SK-N-MC (cell line): Measurements from ENCODE around the gene ATP5F1C.
A peak's percentile ranks its signal among the peaks of the same experiment; 100 is the strongest.

Experiments used
- DNase-seq: peaks from one replicate; pipeline ENCODE4 v3.0.0-alpha.2; 2011; ENCODE audit warnings: low read depth, low spot score
- H3K27ac ChIP-seq: fragments of 200-600 bp; sonication (generic); 2 replicates; pipeline ENCODE4 v1.5.1; 2016; ENCODE audit warnings: mixed run types
- H3K36me3 ChIP-seq: fragments of 200-600 bp; sonication (generic); 2 replicates; pipeline ENCODE4 v1.6.1; 2017; ENCODE audit warnings: antibody characterized with exemption, low read length, mixed read lengths; ENCODE audit not compliant: insufficient read depth
- H3K4me3 ChIP-seq: fragments of 200-600 bp; sonication (generic); 2 replicates; pipeline ENCODE4 v1.5.1; 2016
- H3K9ac ChIP-seq: fragments of 200-600 bp; sonication (generic); 2 replicates; pipeline ENCODE4 v1.8.0; 2017; ENCODE audit warnings: mixed run types, mixed read lengths; ENCODE audit not compliant: insufficient read length
- H3K9me3 ChIP-seq: fragments of 200-600 bp; sonication (generic); 2 replicates; pipeline ENCODE4 v1.6.1; 2017; ENCODE audit warnings: low read depth, mild to moderate bottlenecking, antibody characterized with exemption, low read length, moderate library complexity, mixed read lengths
- EZH2 ChIP-seq: fragments of 200-600 bp; sonication (generic); IDR thresholded peaks from one replicate; pipeline ENCODE4 v1.6.1; 2017; ENCODE audit warnings: antibody characterized with exemption
- FOXP2 ChIP-seq: optimal IDR thresholded peaks from 2 replicates; pipeline ENCODE3; 2011; ENCODE audit warnings: mild to moderate bottlenecking, moderate library complexity; ENCODE audit not compliant: insufficient read depth; ENCODE audit errors: extremely low read length, control extremely low read depth
- POLR2AphosphoS5 ChIP-seq: IDR thresholded peaks from 2 replicates; pipeline ENCODE4 v1.6.1; 2012; ENCODE audit warnings: mild to moderate bottlenecking, low read depth, low read length, borderline replicate concordance

Gene ATP5F1C

GRCh38 chr10:7818295-7819120, 30.5 kb downstream of the ATP5F1C start, which contains the start of gene TAF3:
Gene TAF3, plus strand, starts transcription at chr10:7818505. Its CDS starts 205 bp downstream, at chr10:7818710.
- no peak for TF ChIP-seq EZH2
- peak; percentile 88 for TF ChIP-seq POLR2AphosphoS5
- H3K9me3 ChIP-seq: no peaks in the 10 kb centered on the region
- peak within 1 kb of the TSS; percentile 87 for H3K4me3 ChIP-seq
- H3K9ac ChIP-seq: peak within 1 kb of the TSS; percentile 76
- no peaks in the 10 kb centered on the region for H3K36me3 ChIP-seq
- no peak within 1 kb of the TSS for H3K27ac ChIP-seq
- DNase-seq: no peak

GRCh38 chr10:7819121-7819460, 31.1 kb downstream of the ATP5F1C start:
- Histone ChIP-seq H3K9ac (peak overlapping the region; percentile 76), H3K4me3 (peak overlapping the region; percentile 87), H3K9me3 (no peaks in the 10 kb centered on the region), H3K27ac (no peak overlapping the region), H3K36me3 (no peaks in the 10 kb centered on the region)
- DNase-seq: no peak
- TF ChIP-seq EZH2: no peak
- TF ChIP-seq FOXP2: no peak
- TF ChIP-seq POLR2AphosphoS5: no peak

GRCh38 chr10:7824251-7824650, 36.3 kb downstream of the ATP5F1C start:
- DNase-seq: no peak
- H3K27ac ChIP-seq: no peak overlapping the region
- no peak overlapping the region for H3K9ac ChIP-seq
- no peaks in the 10 kb centered on the region for H3K9me3 ChIP-seq
- H3K36me3 ChIP-seq: peaks cover 13% of the 10 kb centered on the region
- no peak for TF ChIP-seq FOXP2
- no peak overlapping the region for H3K4me3 ChIP-seq

GRCh38 chr10:7826971-7827370, 39.0 kb downstream of the ATP5F1C start:
- DNase-seq: no peak
- no peak for TF ChIP-seq EZH2
- TF ChIP-seq FOXP2: no peak
- TF ChIP-seq POLR2AphosphoS5: no peak
- H3K4me3 ChIP-seq: no peak overlapping the region
- H3K36me3 ChIP-seq: peaks cover 13% of the 10 kb centered on the region
- no peak overlapping the region for H3K9ac ChIP-seq
- no peak overlapping the region for H3K27ac ChIP-seq
- H3K9me3 ChIP-seq: no peaks in the 10 kb centered on the region

GRCh38 chr10:7829289-7829834, 41.4 kb downstream of the ATP5F1C start:
- H3K9ac ChIP-seq: no peak overlapping the region
- TF ChIP-seq EZH2 (no peak), FOXP2 (no peak), POLR2AphosphoS5 (no peak)
- H3K27ac ChIP-seq: no peak overlapping the region
- H3K36me3 ChIP-seq: peaks cover 13% of the 10 kb centered on the region
- no peak overlapping the region for H3K4me3 ChIP-seq
- no peak for DNase-seq
- no peaks in the 10 kb centered on the region for H3K9me3 ChIP-seq

GRCh38 chr10:7832060-7832459, 44.1 kb downstream of the ATP5F1C start:
- H3K36me3 ChIP-seq: no peaks in the 10 kb centered on the region
- no peaks in the 10 kb centered on the region for H3K9me3 ChIP-seq
- H3K9ac ChIP-seq: no peak overlapping the region
- DNase-seq: no peak
- TF ChIP-seq EZH2 (no peak), POLR2AphosphoS5 (no peak), FOXP2 (no peak)
- H3K4me3 ChIP-seq: no peak overlapping the region
- no peak overlapping the region for H3K27ac ChIP-seq

GRCh38 chr10:7833210-7833609, 45.2 kb downstream of the ATP5F1C start:
- TF ChIP-seq FOXP2 (no peak), EZH2 (no peak)
- Histone ChIP-seq H3K9ac (no peak overlapping the region), H3K9me3 (no peaks in the 10 kb centered on the region), H3K27ac (no peak overlapping the region), H3K36me3 (no peaks in the 10 kb centered on the region), H3K4me3 (no peak overlapping the region)
- no peak for DNase-seq

GRCh38 chr10:7834262-7834661, 46.3 kb downstream of the ATP5F1C start:
- Histone ChIP-seq H3K9me3 (no peaks in the 10 kb centered on the region), H3K36me3 (no peaks in the 10 kb centered on the region), H3K4me3 (no peak overlapping the region), H3K9ac (no peak overlapping the region), H3K27ac (no peak overlapping the region)
- TF ChIP-seq POLR2AphosphoS5 (no peak), FOXP2 (no peak), EZH2 (no peak)
- no peak for DNase-seq

- H3K9me3 ChIP-seq: no peaks in the 10 kb centered on the region
- H3K4me3 ChIP-seq: no peak overlapping the region
- no peak overlapping the region for H3K27ac ChIP-seq
- H3K9ac ChIP-seq: no peak overlapping the region
- no peaks in the 10 kb centered on the region for H3K36me3 ChIP-seq
- TF ChIP-seq FOXP2: no peak
- no peak for TF ChIP-seq POLR2AphosphoS5
- TF ChIP-seq EZH2: no peak
- DNase-seq: no peak
Observed at GRCh38 chr10:7836571-7836970, 48.6 kb downstream of the ATP5F1C start.
